HFF-Myc (cell line): ENCODE data around the gene MFNG.
"Not testable (repeated sequence)": the region's sequence is repeated elsewhere in the genome, so short reads cannot be mapped to it uniquely, and the experiment has no call there.

Experiments used
- DNase-seq: peaks from one replicate; pipeline ENCODE4 v3.0.0-alpha.2; 2011; ENCODE audit warnings: low read depth; ENCODE audit errors: extremely low read depth
- H3K4me3 ChIP-seq: replicated peaks from 2 replicates; pipeline ENCODE4 v1.5.1; 2011; ENCODE audit warnings: low read depth, mild to moderate bottlenecking, control low read depth, low read length
- CTCF ChIP-seq: IDR thresholded peaks from 2 replicates; pipeline ENCODE4 v1.5.1; 2012; ENCODE audit warnings: mild to moderate bottlenecking, low read depth, low read length, control low read depth; ENCODE audit errors: missing control alignments

MFNG gene

GRCh38 chr22:37486224-37486845 lies at the start of gene MFNG:
MFNG (minus strand) TSS chr22:37486384; CDS start chr22:37486177, 207 bp downstream.
- no peak for DNase-seq
- peak; percentile 11 for TF ChIP-seq CTCF
- H3K4me3 ChIP-seq = no peak within 1 kb of the TSS

- no peak for DNase-seq
- H3K4me3 ChIP-seq = no peak overlapping the region
- TF ChIP-seq CTCF = no peak
Measured at GRCh38 chr22:37535159-37535558, 49.0 kb upstream of the MFNG start.

- no peak for DNase-seq
- no peak overlapping the region for H3K4me3 ChIP-seq
- no peak for TF ChIP-seq CTCF
Measured at GRCh38 chr22:37534445-37534844, 48.3 kb upstream of the MFNG start.

- peak; percentile 76 for DNase-seq
- H3K4me3 ChIP-seq = no peak overlapping the region
- TF ChIP-seq CTCF = no peak
Measured at GRCh38 chr22:37533995-37534394, 47.8 kb upstream of the MFNG start.

- DNase-seq = no peak
- TF ChIP-seq CTCF = no peak
Measured at GRCh38 chr22:37529652-37530345, 43.6 kb upstream of the MFNG start.

GRCh38 chr22:37527952-37528351 lies 41.8 kb upstream of the MFNG start:
- not testable (repeated sequence) for H3K4me3 ChIP-seq, DNase-seq

More at GRCh38 chr22:37529652-37530345, 43.6 kb upstream of the MFNG start:
- no peak overlapping the region for H3K4me3 ChIP-seq

- not testable (repeated sequence) for DNase-seq, H3K4me3 ChIP-seq
Measured at GRCh38 chr22:37527081-37527752, 41.0 kb upstream of the MFNG start.
